GM11168 (cell line): Measurements from ENCODE around the gene PTPRD.

ENCODE experiments used
- in situ Hi-C: fragments of 300-500 bp; cut with MboI; formaldehyde crosslinking; loops from one replicate; pipeline ENCODE4 v1.12.0; 2022; ENCODE audit warnings: low sequenced_read_pairs; ENCODE audit not compliant: unreplicated experiment

PTPRD gene

DNA sequence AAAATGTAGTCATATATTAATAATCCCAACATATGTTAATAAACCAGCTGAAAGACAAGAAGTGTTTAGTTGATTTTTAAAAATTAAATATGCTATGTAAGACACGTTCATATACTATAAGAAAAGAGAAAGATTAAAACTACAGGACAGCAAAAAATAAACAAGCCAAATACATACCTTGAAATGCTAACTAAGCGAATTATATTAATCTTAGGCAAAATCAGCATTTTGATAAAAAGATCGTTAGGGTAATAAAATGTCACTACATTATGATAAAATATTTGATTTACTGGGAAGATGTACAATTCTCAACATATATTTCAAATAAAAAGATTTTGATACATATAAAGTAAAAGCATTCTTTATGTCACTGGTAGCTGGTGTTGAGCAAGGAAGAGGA, 938.3 kb downstream of the PTPRD start:
- in situ Hi-C loops = no loop called here

DNA sequence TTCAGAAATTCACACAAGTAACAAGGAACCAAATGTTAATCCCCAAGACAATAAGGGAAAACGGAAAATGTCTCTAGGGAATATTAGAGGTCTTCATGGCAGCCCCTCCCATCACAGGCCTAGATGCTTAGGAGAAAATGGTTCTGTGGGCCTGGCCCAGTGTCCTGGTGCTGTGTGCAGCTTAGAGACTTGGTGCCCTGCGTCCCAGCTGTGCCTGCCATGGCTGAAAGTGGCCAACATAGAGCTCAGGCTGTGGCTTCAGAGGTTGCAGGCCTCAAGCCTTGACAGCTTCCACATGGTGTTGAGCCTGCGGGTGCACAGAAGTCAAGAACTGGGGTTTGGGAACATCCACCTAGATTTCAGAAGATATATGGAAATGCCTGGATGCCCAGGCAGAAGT, 942.3 kb downstream of the PTPRD start:
- in situ Hi-C loops = no loop called here

- in situ Hi-C loops = no loop called here
Observed at GRCh38 chr9:9645006-9645405, 967.8 kb downstream of the PTPRD start.

- in situ Hi-C loops = no loop called here
Observed at GRCh38 chr9:9631284-9631683, 981.5 kb downstream of the PTPRD start.

DNA sequence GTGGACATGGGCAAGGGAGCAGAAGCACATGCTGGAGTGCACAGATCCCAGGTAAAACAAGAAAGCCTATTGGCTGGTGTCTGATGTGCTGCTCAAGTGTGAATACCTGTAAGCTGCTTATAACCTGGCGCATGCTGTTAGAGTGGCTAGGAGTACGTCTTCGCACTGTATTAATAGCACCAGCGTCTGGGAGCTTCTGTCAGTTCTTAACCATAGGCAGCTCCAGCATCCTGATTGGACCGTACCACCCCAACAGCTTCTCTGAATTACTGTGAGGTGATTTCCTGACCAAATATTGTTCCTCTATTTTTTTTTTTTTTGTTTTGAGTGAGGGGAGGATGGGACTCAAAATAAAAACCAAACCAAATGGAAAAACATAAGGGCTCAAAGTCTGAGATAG, 987.6 kb downstream of the PTPRD start:
- in situ Hi-C loops = no loop called here

- in situ Hi-C loops = no loop called here
Observed at GRCh38 chr9:9623506-9623905, 989.3 kb downstream of the PTPRD start.

GRCh38 chr9:9621355-9621940, 991.4 kb downstream of the PTPRD start:
- in situ Hi-C loops = no loop called here

DNA sequence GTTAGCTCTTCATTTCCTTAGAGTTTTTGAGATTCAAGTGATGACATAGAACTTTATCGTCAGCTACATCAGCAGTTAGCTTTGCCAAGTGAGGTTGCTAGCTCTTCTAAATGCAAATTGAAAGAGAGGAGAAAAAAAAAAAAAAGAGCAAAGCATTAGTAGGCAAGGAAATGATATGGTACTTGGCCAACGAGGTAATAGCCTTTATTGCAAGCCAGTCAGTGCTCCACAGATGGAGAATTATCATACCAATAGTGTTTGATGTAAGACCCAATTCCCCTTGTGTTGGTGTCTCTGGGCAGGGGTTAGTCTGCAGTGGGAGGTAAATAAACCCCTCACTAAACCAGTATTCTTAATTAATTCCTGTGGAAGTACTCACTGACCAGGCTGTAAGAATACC, 992.1 kb downstream of the PTPRD start:
- in situ Hi-C loops = no loop called here

- in situ Hi-C loops = no loop called here
Observed at GRCh38 chr9:9615086-9615485, 997.7 kb downstream of the PTPRD start.

GRCh38 chr9:9614607-9615006, 998.2 kb downstream of the PTPRD start:
- in situ Hi-C loops = no loop called here

DNA sequence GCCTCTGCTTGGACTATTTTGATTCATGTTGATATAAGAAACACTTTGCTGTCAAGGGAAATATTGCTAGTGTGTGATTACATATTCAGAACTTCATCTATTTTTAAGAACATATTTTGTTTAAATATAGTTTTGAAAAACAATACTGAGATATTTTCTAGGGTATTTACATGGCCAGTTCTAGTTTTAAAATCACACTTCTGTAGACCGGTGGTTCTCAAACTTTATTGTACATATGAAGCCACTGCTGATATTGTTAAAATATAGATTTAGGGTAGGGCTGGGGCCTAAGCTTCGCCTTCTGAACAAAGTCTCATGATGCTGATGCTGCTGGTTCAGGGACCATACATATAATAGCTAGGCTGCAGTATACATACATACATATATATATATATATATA, 1000.0 kb downstream of the PTPRD start:
- in situ Hi-C loops = no loop called here

DNA sequence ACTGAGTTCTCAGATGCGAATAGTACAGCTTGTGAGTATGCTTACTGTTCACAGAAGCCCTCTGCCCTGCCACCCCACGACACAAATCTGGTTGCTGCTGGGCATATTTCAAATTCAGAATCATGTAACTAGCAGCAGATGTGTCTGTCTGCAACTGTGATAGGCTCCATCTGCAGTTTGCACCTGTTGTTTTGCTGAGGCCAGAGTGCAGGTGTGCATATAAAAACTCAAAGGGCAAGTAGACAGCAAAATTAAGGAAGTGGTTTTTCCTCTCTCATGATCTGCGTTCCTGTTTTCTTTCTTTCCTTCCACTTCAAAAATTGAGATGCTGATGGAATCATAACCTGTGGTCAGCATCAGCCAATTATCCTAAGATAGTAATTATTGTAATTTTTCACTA, 1000.5 kb downstream of the PTPRD start:
- in situ Hi-C loops = no loop called here

DNA sequence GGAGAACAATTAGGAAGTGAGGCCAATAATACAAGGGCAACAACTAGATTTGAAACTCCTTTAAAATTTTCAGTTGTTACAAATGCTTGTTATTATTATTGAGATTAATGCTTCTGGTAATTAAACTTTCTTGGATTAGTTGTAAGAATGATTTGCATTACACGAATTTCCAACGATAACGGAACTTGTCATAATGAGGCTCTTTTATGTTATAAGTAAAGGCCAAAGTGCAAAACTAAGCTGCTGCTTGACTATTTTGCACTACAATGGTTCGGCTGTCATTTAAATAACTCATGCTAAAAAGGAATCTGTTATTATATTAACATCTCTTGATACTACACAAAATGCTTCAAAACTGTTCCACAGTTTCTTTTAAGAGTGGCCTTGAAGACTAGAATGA, 1007.1 kb downstream of the PTPRD start:
- in situ Hi-C loops = loop anchor here (10.0 kb wide), 1 partner anchor 179 kb away; no protein-coding TSS in a partner anchor

DNA sequence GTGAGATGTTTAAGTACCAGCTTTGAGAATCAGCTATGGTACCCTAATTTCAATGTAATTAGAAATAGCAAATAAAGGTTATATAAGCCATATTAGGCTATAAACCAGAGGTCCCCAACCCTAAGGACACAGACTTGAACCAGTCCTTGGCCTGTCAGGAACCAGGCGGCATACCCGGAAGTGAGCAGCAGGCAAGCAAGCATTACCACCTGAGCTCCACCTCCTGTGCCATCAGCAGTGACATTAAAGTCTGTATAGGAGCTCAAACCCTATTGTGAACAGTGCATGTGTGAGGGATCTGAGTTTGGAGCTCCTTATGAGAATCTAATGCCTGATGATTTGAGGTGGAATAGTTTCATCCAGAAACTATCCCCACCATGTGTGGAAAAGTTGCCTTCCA, 1009.5 kb downstream of the PTPRD start:
- in situ Hi-C loops = loop anchor here (10.0 kb wide), 1 partner anchor 181 kb away; no protein-coding TSS in a partner anchor

GRCh38 chr9:9598723-9599122, 1014.1 kb downstream of the PTPRD start:
- in situ Hi-C loops = no loop called here

GRCh38 chr9:9592104-9592503, 1020.7 kb downstream of the PTPRD start:
- in situ Hi-C loops = no loop called here

DNA sequence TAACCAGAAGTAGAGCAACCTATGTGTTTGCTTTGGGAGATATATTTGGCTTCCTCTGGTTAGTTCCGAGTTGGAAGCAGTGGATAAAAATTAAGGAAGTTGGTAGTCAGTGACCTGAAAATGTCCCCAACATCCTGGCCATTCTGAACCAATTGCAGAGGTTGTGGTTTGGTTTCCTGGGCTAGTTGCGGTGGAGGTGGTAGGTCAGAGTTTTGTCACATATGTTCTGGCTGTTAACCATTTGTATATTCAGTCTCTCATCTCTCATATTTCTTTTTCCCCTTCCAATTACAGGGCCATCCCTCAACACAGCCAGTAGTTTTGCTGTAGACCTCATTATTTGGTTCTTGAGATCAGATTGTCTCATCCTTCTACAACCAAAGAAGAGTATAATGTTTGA, 1026.9 kb downstream of the PTPRD start:
- in situ Hi-C loops = no loop called here

- in situ Hi-C loops = no loop called here
Observed at GRCh38 chr9:9574080-9574479, 1038.7 kb downstream of the PTPRD start.

GRCh38 chr9:9565700-9566099, 1047.1 kb downstream of the PTPRD start:
- in situ Hi-C loops = no loop called here

DNA sequence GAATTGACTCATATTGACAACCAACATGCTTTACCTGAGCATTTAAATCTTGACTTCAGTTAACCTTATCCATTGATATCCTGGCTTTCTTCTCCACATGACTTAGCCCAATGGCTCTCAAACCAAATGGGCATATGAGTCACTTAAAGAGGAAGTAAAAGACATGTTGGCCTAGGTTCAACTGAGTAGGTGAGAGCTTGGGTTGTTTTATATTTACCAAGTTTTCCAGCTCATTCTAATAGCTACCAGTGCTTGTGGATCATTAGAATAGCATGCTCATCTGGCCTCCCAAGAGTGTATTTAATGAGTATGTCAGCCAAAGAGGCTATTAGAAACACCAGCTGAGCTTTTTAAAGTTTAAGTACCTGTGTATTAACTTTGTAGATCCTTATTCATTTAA, 1049.0 kb downstream of the PTPRD start:
- in situ Hi-C loops = no loop called here

- in situ Hi-C loops = no loop called here
Observed at GRCh38 chr9:9560382-9561035, 1052.3 kb downstream of the PTPRD start.

GRCh38 chr9:9558907-9559306, 1053.9 kb downstream of the PTPRD start:
- in situ Hi-C loops = no loop called here
